ENCODE measurements around the gene AFDN. TPM values are rescaled to one million over a fixed set of nuclear protein-coding genes. Genes with fewer than 3 reads are reported as not detected.

The AFDN gene
- total RNA-seq, 1 experiment from 2014 or later, result 182 TPM

DNA sequence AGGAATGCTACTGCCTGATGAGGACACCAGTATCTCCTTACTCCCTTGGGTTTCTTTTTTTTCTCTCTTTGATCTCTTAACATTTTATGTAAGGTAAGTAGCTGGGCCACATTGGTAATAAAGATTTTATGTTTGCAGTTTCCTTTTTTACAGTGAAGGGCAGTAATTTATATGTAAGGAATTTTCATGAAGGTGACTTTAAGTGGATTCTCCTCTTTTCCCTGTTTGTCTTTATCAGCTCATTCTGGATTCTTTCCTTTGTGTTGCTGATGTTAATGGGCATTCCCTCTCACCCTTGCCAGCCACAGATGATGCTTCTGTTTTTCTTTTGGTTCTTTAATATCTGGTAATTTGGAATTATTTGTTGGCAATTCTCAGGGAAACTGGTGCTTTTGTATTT is 34.7 kb downstream of the AFDN start (continued):
- no peak for TF ChIP-seq ZNF425 (CRISPR knock-in tag; conservative IDR thresholded peaks at IDR 0.05)
- TF ChIP-seq FOXP1 (CRISPR knock-in tag; IDR thresholded peaks at IDR 0.05; ENCODE audit: borderline replicate concordance), result no peak
- no peak for TF ChIP-seq NR2C2 (CRISPR knock-in tag; IDR thresholded peaks at IDR 0.05)

- no peak for TF ChIP-seq JAZF1 (CRISPR knock-in tag; IDR thresholded peaks at IDR 0.05)
- no peak for TF ChIP-seq NFYB (CRISPR knock-in tag; conservative IDR thresholded peaks at IDR 0.05; ENCODE audit: low read depth)
- no peak for TF ChIP-seq ZNF671 (CRISPR knock-in tag; IDR thresholded peaks at IDR 0.05)
- no peak for TF ChIP-seq ZNF138 (CRISPR knock-in tag; conservative IDR thresholded peaks at IDR 0.05)
- no peak for ATAC-seq
- no peak for DNase-seq (ENCODE audit: low spot score)
- H3K27ac Mint-ChIP-seq, result peak overlapping the region; percentile 22
- peaks cover 61% of the 10 kb centered on the region for H3K4me1 Mint-ChIP-seq
- no peaks in the 10 kb centered on the region for H3K27me3 Mint-ChIP-seq (ENCODE audit: low read depth)
- CTCF ChIA-PET, result no interaction called here
- H3K36me3 Mint-ChIP-seq, result peaks cover 14% of the 10 kb centered on the region
- H3K9me3 Mint-ChIP-seq, result no peaks in the 10 kb centered on the region
- POLR2A ChIA-PET, result no interaction called here
- H3K4me3 Mint-ChIP-seq, result no peak overlapping the region
Measured at GRCh38 chr6:167863897-167864296, 37.2 kb downstream of the AFDN start.

DNA sequence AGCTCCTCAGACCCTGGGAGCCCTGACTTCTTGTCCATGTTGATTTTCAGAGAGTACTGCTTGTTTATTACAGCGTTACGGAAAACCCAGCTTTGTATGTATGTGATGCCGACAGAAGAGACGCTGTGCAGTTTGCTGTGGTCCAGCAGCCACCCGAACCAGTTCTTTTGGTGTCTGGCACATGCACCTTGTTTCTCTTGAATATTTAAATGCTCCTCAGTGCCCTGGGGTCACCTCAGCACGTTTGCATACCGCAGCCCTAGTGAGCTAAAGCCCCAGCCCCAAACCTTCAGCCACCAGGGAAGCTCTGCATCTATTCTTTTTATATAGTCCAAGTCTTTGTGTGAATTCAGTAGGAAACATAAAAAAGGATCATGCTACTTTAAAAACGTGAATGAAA is 39.9 kb downstream of the AFDN start:
- H3K36me3 Mint-ChIP-seq, result peaks cover 33% of the 10 kb centered on the region
- H3K4me3 Mint-ChIP-seq, result no peak overlapping the region
- ATAC-seq, result peak; percentile 71
- H3K27me3 Mint-ChIP-seq (ENCODE audit: low read depth), result no peaks in the 10 kb centered on the region
- H3K27ac Mint-ChIP-seq, result peak overlapping the region; percentile 30; the same call in 1 of the 2 replicates
- DNase-seq (ENCODE audit: low spot score), result no peak
- peaks cover 36% of the 10 kb centered on the region for H3K4me1 Mint-ChIP-seq
- CTCF ChIA-PET, result no interaction called here
- no peaks in the 10 kb centered on the region for H3K9me3 Mint-ChIP-seq
- POLR2A ChIA-PET, result no interaction called here
- TF ChIP-seq NR1H2 (CRISPR knock-in tag; IDR thresholded peaks at IDR 0.05), result no peak
- TF ChIP-seq, protein P1, sequence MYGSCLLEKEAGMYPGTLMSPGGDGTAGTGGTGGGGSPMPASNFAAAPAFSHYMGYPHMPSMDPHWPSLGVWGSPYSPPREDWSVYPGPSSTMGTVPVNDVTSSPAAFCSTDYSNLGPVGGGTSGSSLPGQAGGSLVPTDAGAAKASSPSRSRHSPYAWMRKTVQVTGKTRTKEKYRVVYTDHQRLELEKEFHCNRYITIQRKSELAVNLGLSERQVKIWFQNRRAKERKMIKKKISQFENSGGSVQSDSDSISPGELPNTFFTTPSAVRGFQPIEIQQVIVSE (CRISPR knock-in tag; IDR thresholded peaks at IDR 0.05; ENCODE audit: borderline replicate concordance), result no peak
- no peak for TF ChIP-seq IRF2 (CRISPR knock-in tag; IDR thresholded peaks at IDR 0.05; ENCODE audit: borderline replicate concordance, low read depth)
- TF ChIP-seq, protein P2, sequence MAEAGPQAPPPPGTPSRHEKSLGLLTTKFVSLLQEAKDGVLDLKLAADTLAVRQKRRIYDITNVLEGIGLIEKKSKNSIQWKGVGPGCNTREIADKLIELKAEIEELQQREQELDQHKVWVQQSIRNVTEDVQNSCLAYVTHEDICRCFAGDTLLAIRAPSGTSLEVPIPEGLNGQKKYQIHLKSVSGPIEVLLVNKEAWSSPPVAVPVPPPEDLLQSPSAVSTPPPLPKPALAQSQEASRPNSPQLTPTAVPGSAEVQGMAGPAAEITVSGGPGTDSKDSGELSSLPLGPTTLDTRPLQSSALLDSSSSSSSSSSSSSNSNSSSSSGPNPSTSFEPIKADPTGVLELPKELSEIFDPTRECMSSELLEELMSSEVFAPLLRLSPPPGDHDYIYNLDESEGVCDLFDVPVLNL (CRISPR knock-in tag; IDR thresholded peaks at IDR 0.05; ENCODE audit: borderline replicate concordance, low read depth), result no peak
- no peak for TF ChIP-seq USF2 (CRISPR knock-in tag; IDR thresholded peaks at IDR 0.05)
- TF ChIP-seq, protein P3, sequence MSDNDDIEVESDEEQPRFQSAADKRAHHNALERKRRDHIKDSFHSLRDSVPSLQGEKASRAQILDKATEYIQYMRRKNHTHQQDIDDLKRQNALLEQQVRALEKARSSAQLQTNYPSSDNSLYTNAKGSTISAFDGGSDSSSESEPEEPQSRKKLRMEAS (CRISPR knock-in tag; IDR thresholded peaks at IDR 0.05), result no peak
- TF ChIP-seq ELF4 (CRISPR knock-in tag; IDR thresholded peaks at IDR 0.05; ENCODE audit: low read depth), result no peak
- TF ChIP-seq TEAD4 (CRISPR knock-in tag; IDR thresholded peaks at IDR 0.05), result no peak
- TF ChIP-seq, protein P4, sequence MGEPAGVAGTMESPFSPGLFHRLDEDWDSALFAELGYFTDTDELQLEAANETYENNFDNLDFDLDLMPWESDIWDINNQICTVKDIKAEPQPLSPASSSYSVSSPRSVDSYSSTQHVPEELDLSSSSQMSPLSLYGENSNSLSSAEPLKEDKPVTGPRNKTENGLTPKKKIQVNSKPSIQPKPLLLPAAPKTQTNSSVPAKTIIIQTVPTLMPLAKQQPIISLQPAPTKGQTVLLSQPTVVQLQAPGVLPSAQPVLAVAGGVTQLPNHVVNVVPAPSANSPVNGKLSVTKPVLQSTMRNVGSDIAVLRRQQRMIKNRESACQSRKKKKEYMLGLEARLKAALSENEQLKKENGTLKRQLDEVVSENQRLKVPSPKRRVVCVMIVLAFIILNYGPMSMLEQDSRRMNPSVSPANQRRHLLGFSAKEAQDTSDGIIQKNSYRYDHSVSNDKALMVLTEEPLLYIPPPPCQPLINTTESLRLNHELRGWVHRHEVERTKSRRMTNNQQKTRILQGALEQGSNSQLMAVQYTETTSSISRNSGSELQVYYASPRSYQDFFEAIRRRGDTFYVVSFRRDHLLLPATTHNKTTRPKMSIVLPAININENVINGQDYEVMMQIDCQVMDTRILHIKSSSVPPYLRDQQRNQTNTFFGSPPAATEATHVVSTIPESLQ (CRISPR knock-in tag; IDR thresholded peaks at IDR 0.05), result no peak
- TF ChIP-seq ZNF317 (CRISPR knock-in tag; IDR thresholded peaks at IDR 0.05; ENCODE audit: borderline replicate concordance, low read depth), result no peak
- no peak for TF ChIP-seq NFATC4 (CRISPR knock-in tag; IDR thresholded peaks at IDR 0.05)
- no peak for TF ChIP-seq ZNF138 (CRISPR knock-in tag; conservative IDR thresholded peaks at IDR 0.05)
- TF ChIP-seq ZNF512 (CRISPR knock-in tag; IDR thresholded peaks at IDR 0.05; ENCODE audit: borderline replicate concordance), result no peak
- TF ChIP-seq, protein P5, sequence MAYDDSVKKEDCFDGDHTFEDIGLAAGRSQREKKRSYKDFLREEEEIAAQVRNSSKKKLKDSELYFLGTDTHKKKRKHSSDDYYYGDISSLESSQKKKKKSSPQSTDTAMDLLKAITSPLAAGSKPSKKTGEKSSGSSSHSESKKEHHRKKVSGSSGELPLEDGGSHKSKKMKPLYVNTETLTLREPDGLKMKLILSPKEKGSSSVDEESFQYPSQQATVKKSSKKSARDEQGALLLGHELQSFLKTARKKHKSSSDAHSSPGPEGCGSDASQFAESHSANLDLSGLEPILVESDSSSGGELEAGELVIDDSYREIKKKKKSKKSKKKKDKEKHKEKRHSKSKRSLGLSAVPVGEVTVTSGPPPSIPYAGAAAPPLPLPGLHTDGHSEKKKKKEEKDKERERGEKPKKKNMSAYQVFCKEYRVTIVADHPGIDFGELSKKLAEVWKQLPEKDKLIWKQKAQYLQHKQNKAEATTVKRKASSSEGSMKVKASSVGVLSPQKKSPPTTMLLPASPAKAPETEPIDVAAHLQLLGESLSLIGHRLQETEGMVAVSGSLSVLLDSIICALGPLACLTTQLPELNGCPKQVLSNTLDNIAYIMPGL (CRISPR knock-in tag; IDR thresholded peaks at IDR 0.05), result no peak
- TF ChIP-seq PRRX2 (CRISPR knock-in tag; IDR thresholded peaks at IDR 0.05), result no peak
- TF ChIP-seq ZSCAN18 (CRISPR knock-in tag; IDR thresholded peaks at IDR 0.05), result no peak
